Stimulated activated CD4-positive, alpha-beta T cell treated with anti-CD3 and anti-CD28 coated beads, Interleukin-2, amount 100 ng/mL, for 48 hours (primary cell): ENCODE results near the gene STRADA.
"Not testable (repeated sequence)": the region's sequence is repeated elsewhere in the genome, so short reads cannot be mapped to it uniquely, and the experiment has no call there.

Experiments
- DNase-seq, 2 donors: peaks; one replicate each; pipeline ENCODE4 v3.0.0-alpha.2; 2020

STRADA gene

DNA sequence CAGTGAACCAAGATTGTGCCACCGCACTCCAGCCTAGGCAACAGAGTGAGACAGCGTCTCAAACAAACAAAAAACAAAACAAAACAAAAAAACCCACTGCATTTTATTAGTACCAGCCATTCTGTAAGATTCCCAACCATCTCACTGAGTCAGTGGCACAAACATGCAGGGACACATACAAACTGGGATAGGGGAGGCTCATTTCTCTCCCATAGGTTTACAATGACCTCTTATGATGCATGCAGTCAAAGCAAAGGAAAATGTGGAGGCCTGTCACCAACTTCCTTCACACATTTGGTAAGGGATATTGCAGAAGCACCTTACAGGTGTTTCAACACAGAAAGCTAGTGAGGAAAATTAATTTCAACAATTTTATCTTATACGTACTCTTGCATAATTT lies 12.4 kb upstream of the STRADA start:
- no peak for DNase-seq

DNA sequence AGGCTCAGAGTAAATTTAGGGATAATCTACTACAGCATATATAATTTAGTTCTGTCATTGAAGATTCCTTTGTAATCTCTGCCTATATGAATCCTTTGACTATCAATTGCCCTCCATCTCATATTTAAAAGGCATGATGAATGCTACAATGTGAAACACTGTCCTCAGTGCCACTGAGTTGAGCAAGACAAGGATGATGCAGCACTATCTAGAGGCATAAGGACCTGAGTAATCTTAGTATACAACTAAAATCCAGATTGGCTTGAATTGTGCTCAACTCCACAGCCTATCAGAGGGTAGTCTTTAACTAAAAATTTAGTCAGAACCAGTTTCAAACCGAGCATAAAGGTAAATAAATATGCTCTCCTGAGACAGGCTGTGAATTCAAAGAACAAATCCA lies 11.6 kb upstream of the STRADA start:
- DNase-seq: no peak

DNA sequence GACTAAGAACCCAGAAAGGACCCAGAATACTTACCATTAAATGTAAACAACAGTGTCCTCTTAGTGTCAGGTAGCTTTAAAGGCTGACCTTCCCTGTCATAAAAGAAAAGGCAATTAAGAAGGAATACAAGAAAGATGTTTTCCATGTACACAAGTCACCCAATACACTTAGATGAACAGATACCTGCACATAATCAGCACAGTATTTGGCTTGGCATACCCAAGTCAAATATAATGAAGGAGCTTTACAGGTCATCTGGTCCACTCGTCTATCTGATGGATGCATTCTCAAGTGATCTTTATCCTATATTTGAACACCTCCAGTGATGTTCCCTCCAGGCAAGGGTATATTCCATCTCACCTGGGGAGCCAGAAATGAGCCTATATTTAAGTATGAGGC lies 11.1 kb upstream of the STRADA start:
- no peak for DNase-seq

DNA sequence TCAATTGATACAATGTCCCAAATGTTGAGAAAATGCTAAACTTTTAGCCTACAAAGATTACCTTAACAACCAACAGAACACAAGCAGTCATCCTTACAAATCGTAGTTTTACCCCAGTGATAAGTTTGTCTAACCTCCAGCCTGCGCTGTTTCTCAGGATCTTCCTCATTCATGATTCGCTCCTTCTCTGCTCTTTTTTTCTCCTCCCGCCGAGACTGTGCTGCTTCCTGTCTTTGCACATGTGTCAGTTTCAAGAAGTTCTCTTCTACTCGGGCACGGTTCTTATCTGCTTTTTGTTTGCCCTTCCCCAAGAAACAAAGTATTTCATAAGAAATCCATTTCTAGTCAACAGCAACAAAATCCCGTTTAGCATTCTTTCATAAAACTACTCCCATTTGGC lies 10.2 kb upstream of the STRADA start:
- no peak for DNase-seq

DNA sequence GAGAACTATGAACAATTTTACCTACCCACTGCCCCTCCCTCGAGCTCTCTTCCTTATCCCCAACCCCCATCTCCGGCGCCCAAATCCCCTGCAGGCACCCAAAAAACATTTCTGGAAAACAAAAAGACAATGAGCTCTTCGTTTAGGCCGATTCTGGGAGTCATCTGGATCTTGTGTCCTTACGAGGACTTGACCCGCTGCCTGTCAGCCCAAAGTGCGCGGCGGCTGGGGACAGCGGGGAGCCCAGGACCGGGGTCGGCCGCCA lies 524 bp downstream of the STRADA start:
- peak in 1 of 2 donors; percentile 45 for DNase-seq

DNA sequence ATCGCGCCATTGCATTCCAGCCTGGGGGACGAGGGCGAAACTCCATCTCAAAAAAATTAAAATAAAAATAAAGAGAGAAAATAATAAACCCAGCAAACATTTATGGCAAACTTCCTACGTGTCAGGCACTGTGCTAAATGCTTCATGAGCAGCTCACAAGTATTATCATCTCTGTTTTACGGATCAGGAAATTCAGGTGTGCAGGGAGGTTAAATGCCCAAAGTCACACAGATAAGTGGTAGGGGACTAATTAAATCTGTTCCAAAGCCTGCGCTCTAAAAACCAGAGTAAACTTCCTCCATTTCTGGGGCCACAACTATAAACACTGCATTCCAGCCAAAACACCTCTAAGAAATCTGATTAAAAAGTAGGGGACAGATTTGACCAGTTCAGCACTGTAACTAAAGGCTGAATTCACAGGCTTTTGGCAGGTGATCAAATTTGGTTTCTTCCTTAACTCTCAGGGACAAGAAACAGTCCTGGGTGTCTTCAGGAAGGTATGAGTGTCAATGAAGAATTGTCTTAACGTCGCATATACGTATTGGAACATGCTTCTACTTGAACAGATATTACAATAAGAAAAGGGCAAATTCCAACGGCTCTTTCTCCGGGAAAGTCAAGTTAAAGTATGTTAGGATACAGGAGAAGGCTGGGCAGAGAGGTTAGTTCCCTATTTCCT lies 996 bp downstream of the STRADA start:
- DNase-seq: no peak

DNA sequence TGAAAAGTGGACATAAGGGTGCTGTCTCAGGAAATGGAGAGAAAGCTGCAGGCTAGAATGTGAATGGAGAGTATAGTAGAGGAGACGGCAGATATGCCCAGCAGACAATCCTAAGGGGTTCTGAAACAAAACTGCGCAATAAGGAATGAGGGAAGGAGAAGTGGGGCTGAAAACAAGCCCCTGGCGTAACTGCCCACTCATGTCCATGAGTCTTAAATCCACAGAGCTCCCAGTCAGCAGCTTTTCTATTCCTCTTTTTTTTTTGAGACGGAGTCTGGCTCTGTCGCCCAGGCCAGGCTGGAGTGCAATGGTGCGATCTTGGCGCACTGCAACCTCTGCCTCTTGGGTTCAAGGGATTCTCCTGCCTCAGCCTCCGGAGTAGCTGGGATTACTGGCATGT lies 5.9 kb downstream of the STRADA start:
- DNase-seq: no peak

DNA sequence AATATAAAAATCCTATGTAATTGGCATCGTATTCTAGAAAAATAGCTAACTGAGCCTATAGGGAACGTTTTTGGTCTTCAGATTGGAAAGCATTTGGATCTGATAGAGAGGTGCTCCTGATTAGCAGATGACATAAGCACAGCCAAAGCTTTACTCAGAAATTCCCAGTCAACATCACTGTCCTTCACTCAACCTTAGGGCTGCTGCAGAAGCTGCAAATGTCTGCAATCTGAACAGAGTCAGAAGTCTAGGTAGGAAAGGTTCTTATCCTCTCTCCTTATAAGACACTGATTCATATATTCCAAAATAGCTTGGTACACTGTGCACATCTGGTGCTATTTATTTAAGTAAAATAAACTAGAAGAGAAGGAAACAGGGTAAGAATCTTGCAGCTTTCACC lies 19.2 kb downstream of the STRADA start:
- no peak for DNase-seq

DNA sequence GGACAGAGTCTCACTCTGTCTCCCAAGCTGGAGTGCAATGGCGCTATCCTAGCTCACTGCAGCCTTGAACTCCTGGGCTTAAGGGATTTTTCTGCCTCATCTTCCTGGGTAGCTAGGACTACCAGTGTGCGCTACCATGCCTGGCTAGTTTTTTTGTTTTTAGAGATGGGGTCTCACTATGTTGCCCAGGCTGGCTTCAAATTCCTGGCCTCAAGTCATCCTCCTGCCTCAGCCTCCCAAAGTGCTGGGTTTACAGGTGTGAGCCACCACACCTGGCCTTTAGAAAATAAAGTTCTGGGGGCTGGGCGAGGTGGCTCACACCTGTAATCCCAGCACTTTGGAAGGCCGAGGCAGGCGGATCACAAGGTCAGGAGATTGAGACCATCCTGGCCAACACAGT lies 21.4 kb downstream of the STRADA start:
- not testable (repeated sequence) for DNase-seq

DNA sequence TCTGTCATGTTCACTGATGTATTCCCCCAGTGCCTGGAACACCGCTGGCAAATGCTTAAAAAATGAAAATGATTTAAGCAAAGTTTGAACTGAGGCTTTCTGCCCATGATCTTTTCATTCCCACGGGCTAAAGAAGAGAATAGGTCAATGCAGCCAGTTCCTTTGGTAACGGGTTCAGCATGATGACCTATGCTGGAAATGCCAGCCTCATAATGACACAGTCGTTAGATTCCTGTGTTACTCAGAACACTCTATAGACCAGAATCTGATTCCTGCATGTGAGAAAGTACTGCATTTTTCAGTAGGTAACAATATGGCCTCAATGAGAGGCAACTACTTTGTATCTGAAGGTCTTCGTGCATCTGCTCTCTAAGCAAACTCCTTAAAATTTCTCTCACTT lies 22.6 kb downstream of the STRADA start:
- no peak for DNase-seq

DNA sequence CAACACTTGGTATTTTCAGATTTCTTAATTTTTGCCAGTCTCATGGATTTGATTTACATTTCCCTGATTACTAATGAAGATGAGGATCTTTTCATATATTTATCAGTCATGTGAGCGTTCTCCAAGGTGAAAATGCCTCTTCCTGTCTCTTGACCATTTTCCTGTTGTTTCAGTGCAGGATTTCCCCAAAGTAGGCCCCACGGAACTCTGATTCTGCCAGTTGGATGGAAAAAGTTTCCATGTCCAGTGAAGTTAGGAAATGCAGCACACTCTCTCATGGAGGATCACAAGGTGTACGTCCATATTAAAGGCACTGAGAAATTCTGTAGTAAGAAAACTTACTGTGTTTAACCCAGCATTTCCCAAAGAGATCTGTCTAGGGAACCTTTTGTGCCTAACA lies 25.2 kb downstream of the STRADA start:
- no peak for DNase-seq

DNA sequence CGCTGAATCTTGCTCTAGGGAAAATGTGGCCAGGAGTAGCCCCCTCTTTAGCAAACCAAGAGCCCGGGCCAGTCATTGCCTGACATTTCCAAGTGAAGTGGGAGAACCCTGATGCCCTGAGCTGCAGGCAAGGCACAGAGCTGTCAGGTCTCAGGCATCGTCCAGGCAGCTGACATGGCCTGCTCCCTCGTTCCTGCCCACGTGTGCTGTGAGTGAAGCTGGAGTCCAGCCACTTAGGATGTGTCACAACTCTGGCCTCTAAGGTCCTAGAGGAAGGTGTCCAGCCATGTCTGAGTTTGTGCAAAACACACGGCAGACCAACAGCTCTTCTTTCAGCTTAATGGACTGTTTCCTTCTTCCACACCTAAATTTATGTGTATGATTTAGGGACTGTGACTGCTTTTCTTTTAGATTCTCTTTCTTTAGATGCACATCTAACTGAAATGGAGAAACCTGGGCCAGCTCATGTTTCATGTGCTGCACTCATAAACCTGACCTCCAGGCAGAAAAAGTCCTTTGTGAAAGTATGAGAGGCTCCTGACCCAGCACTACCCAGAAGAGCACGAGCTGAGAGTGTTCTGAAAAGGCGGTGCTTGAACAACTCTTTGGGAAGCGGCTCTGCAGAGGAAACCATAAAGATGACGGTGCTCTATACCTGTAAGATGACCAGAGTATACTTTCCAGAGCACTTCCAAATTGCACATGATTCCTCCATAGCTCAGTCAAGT lies 26.9 kb downstream of the STRADA start:
- no peak for DNase-seq

DNA sequence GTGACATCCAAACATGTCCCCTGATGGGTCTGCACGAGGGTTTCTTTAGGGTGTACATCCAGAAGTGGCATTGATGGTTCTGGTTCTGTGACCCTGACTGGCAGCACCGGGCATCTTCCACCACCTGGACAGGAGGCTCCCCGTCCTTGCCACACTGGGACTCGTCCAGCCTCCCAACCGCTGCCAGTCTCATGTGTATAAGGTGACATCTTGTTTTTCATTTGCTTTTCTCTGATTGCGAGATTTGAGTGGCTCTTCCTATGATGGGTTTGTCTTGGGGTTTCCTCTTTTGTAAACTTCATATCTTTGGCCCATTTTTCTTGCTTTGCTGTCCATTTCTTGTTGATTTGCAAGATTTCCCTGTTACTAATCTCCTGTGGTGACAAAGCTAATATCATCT lies 32.5 kb downstream of the STRADA start:
- no peak for DNase-seq

DNA sequence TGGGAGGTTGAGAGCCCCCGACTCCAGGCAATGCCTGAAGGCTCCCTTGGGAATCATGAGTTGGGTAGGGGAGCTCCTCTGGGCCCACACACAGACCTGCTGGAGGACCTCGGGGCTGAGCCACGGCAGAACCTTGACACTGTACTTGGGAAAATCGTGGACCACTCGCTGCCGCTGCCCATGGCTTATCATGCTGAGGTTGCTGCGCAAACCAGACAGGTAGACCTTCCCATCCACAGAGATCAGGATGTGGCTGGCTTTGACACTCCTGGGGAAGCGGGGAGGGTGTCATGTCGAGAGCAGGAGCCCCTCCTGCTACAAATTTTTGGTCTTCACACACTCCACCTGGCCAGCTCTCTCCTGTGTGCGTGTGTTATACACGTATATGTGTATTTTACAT lies 34.4 kb downstream of the STRADA start:
- DNase-seq: no peak

DNA sequence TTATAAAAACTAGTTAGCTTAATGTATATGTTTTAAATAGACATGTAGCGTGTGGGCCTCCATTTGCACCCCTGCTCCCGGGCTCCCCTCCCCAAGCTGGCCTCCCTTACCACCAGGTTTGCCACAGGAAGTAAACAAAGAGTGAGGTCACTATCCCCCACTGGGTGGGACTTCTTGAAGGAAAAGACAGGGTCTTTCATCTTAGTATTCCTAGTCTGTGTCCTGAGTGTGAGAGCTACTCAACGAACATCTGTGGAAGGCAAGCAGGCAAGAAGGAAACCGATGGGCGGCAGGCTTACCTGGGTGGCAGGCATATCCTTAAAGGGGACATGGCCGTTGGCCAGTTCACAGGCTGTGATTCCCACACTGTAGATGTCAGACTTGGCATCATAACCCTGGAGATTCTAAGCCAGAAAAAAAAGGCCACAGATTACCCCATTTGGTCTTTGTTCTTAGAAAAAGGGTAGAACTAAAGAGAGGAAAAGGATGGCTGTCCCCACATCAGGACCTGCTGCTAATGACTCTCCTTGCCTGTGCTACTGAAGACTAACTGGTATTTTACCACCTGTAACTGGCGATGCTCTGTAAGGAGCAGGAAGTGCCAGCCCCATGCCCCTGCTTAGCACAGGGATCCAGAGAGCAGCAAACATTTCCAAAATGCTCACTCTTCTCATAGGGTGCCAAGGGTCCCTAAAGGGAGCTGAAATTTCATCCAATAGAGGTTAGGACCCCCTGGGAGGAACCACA lies 35.1 kb downstream of the STRADA start:
- no peak for DNase-seq

DNA sequence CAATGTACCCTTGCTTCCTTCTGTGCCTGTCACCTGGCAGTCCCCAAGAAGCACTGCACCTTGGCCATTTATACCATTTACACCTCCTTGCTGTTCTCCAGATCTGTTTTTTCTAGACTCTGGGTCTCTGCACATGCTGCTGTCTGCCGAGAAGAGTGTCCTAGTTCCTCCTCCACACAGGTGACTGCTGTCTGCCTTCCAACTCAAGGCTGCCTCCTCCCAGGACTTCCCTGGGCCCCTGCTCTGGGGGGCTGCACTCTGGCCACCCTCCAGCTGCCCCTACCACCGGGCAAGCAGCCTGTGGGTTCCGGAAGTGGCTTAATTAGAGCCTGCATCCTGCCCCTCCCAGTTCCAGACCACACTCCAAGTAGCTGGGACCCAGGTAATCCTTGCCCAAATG lies 35.9 kb downstream of the STRADA start:
- DNase-seq: no peak

DNA sequence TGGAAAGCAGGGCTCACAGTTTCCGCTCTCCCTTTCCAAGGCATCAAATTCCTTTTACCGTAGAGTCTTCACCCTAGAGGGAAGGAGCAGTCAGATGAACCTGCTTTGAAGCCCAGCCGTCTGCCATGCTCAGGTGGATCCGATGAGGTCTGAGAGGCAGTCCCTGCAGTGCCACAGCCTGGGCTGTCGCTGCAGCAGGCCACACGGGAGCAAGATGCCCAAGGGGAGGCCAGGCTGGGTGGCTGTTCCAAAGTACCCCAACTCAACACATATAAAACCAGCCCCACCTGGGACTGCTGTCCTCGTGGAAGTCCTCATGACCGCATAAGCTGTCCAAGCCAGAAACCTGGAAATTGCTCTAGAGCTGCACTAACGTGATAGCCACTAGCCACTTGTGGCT lies 36.8 kb downstream of the STRADA start:
- no peak for DNase-seq

DNA sequence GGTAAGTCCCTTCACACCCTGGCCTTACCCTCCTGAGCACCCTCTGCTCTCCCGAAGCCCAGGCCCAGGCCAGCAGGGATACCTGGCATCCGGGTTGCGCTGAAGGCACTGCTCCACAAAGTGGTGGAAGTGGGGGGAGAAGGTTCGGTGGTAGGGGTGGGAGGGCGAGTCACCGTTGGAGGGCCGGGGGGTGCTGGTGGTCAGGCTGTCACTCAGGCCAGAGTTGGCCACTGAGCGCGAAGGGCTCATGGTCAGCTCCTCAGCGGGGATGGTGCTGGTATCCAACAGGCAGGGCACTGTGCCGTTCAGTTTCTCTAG lies 37.4 kb downstream of the STRADA start:
- no peak for DNase-seq

DNA sequence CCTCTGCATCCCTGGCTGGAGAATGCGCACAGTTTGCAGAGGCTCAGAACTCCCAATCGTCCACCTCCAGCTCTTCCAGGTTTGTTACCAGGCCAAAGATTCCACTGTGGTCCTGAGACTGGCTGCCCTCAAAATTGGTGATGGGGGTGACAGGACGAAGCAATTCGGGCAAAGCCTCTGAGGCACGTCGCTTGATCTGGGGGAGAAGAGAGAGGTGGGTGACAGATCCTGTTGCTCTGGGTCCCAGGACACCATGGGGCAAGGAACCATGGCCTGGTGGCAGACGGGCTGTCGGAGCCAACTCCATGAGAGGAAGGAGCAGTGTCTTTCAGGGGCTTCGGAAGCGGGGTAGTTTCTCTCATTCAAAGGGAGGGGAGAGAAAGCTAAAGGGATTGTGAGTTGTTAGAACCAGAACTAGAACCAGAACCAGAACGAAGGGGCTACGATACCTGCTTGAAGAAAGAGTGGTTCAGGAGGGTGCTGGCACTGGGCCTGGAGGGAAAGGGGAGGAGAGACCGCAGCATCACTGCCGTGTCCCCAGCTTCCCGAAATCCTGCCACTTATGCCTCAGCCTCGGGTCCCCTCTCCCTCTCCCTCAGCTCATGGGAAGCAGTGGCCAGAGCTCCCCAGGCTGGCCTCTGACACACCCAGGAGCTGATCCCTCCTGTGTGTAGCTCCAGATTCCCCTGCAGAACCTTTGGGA lies 37.9 kb downstream of the STRADA start:
- DNase-seq: no peak

DNA sequence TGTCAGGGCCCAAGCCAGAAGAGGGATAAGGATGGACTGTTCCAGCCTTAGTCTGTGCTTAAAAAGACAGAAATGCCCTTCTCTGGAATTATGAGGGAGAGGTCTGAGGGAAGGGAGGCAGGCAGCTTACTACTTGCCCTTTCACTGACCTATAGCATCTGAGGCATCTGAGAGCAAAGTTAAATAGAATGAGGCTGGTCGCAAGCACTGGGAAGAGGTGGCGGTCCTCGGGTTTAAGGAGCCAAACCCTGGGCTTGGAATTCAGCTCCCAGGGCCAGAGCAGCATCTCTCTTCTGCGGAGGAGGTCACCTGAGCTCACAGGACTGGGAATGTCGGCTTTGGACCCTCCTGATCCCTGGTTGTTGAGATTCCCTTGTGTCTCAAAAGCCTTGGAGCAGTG lies 38.6 kb downstream of the STRADA start:
- DNase-seq: no peak

DNA sequence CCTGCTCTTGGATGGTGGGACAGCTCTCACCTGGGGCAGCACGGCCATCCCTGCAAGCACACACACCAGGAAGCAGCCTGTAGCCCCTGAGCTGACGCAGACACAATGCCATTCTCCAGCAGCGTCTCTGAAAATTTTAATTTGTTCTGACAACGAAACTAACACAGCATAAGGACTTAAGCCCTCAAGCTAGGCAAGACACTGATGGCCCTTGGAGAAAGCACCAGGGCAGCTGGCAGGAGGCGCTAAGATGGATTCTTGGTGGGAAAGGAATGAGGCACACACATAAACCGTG lies 38.9 kb downstream of the STRADA start:
- no peak for DNase-seq

DNA sequence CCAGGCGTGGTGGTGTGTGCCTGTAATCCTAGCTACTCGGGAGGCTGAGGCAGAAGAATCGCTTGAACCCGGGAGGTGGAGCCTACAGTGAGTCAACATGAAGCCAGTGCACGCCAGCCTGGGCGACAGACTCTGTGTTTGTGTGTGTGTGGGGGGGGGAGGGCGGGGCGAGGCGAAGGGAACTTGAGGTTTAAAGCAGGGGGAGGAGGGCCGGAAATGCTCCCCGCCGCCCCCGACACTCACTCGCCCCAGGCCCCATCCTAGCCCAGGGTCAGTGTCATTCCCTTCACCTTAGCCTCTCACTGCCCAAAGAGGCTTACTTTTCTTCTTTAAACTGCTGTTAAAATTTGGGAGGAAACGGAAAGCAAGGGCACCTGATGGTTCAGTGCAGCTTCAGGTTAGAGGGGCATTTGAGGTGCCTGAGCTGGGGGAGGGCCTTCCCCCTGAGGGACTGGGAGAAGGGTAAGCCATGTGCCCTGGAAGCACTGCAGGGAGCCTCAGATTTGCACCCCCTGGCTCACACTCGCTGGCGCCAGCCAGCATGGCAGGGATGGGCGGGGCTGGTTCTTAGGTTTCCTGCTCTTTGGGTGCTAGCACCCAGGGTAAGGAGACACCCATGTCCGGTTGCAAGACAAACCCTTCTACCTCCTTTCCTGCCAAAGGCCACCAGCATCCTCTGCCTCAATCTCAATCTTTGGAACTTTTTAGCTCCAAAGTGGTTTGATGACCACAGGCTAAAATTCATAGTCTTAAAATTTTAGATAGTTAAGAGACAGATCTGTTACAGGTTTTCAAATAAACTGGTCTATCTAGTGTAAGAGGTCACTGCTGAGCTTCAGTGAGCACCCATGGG lies 39.5 kb downstream of the STRADA start:
- DNase-seq: peak; percentile 48 to 52

DNA sequence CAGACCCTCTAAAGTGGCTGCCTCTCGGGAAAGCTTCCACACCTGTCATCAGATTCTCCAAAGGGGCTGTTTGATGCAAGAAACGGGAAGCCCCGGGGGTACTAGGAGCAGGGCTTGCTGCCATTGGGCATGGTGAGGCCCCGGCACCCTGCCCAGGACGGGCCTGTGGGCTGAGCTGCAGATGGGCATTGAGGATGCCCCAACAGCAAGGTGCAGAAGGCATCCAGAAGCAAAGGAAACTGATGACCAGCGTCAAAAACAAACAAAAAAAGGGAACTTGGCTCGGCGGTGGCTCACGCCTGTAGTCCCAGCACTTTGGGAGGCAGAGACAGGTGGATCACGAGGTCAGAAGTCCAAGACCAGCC lies 40.2 kb downstream of the STRADA start:
- no peak for DNase-seq
